ENCODE data around the gene LRIG1. TPM values are rescaled to one million over a fixed set of nuclear protein-coding genes. Genes with fewer than 3 reads are reported as not detected.

Gene LRIG1
- total RNA-seq, 1 donor from 2014 or later = 8.2 TPM

DNA sequence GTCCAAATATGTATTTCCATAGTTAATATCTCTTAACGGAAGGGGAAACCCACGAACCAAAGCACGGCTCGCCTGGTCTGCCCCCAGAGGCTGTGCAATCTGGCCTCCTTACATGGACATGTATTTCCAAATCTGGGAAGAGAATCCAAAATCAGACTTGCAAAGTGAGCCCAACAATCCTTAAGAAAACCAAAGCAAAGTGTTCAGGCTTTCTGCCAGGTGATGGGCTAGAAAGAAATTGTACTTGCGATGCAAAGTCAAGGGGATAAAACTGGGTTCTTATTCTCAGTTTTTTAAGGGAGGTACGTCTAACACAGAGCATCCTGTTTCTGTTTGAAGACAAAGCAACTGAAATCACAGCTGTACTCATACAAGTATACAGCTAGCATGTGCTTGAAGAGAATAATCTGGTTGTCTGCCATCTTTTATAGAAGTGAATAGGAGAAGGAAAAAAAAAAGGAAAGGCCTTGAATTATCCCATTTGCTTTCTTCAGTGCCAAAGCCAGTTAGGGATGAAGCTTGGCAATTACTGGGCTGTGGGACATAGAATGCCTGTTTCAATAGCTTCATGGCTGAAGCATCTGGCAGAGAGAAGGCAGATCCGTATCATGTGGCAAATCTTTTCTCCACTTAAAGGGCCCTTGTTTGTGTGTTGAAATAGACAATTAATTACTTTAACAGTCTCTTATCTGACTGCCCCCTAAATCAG is 48.4 kb downstream of the LRIG1 start:
- no peaks in the 10 kb centered on the region for H3K36me3 ChIP-seq (ENCODE audit: control insufficient read depth, insufficient read depth, low read length)
- H3K27me3 ChIP-seq (ENCODE audit: control insufficient read depth, insufficient read depth, low read length) = no peaks in the 10 kb centered on the region
- DNase-seq (ENCODE audit: low read depth) = no peak
- H3K4me3 ChIP-seq (ENCODE audit: low read depth, low read length) = no peak overlapping the region
- TF ChIP-seq, protein P1, sequence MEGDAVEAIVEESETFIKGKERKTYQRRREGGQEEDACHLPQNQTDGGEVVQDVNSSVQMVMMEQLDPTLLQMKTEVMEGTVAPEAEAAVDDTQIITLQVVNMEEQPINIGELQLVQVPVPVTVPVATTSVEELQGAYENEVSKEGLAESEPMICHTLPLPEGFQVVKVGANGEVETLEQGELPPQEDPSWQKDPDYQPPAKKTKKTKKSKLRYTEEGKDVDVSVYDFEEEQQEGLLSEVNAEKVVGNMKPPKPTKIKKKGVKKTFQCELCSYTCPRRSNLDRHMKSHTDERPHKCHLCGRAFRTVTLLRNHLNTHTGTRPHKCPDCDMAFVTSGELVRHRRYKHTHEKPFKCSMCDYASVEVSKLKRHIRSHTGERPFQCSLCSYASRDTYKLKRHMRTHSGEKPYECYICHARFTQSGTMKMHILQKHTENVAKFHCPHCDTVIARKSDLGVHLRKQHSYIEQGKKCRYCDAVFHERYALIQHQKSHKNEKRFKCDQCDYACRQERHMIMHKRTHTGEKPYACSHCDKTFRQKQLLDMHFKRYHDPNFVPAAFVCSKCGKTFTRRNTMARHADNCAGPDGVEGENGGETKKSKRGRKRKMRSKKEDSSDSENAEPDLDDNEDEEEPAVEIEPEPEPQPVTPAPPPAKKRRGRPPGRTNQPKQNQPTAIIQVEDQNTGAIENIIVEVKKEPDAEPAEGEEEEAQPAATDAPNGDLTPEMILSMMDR (IDR thresholded peaks at IDR 0.05; ENCODE audit: insufficient read depth, low read length, poor library complexity, severe bottlenecking) = no peak

DNA sequence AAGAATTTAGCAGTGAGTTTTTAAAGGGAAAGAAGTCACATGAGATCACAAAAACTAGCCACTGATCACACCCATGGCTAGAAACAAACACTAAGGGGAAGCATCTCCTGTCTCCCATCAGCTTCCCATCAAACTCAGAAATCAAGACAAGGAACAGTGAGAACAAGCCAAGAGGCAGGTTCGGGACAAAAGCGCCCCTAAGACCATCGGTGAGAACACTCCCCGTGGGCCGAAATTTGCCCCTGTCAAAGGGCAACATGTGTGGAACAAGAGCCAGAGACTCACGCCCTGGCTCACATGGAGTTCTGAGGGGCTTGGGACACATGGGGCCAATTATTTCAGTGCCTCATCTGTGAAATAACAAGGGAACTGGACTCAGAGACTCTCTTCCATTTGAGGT is 49.1 kb downstream of the LRIG1 start:
- no peaks in the 10 kb centered on the region for H3K36me3 ChIP-seq (ENCODE audit: control insufficient read depth, insufficient read depth, low read length)
- H3K27me3 ChIP-seq (ENCODE audit: control insufficient read depth, insufficient read depth, low read length) = no peaks in the 10 kb centered on the region
- H3K4me3 ChIP-seq (ENCODE audit: low read depth, low read length) = no peak overlapping the region
- no peak for DNase-seq (ENCODE audit: low read depth)
- TF ChIP-seq, protein P1 (IDR thresholded peaks at IDR 0.05; ENCODE audit: insufficient read depth, low read length, poor library complexity, severe bottlenecking) = no peak

DNA sequence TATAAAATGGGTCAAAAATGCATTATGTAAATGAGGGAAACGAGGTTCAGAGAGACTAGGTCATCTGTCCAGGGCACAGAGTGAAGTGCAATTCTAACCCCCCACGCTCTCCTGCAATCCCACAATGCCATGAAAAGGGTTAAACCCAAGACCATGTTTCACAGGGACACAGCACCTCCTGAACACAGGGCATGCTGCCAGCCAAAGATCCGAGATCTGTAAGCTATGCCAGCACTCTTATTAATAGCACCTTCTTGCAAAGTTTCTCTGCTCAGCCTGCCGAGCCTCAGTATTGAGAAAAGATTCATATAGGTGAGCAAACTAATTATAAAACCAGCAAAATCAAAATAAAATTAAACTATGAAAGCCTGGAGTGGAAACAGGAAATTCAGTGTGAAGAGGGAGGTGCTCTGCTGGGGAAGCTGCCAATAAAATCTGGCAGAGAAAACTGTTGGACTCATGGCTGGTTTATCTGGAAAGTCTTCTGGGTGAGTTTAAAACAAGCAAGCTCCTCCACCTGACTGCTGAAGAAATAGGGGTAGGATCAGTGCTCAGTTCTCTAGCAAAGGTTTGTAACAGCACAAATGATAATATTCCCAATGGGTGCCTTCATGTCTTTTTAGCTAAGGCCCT is 50.3 kb downstream of the LRIG1 start:
- Histone ChIP-seq H3K27me3 (ENCODE audit: control insufficient read depth, insufficient read depth, low read length) (no peaks in the 10 kb centered on the region), H3K4me3 (ENCODE audit: low read depth, low read length) (no peak overlapping the region), H3K36me3 (ENCODE audit: control insufficient read depth, insufficient read depth, low read length) (no peaks in the 10 kb centered on the region)
- TF ChIP-seq, protein P1 (IDR thresholded peaks at IDR 0.05; ENCODE audit: insufficient read depth, low read length, poor library complexity, severe bottlenecking) = no peak
- no peak for DNase-seq (ENCODE audit: low read depth)

DNA sequence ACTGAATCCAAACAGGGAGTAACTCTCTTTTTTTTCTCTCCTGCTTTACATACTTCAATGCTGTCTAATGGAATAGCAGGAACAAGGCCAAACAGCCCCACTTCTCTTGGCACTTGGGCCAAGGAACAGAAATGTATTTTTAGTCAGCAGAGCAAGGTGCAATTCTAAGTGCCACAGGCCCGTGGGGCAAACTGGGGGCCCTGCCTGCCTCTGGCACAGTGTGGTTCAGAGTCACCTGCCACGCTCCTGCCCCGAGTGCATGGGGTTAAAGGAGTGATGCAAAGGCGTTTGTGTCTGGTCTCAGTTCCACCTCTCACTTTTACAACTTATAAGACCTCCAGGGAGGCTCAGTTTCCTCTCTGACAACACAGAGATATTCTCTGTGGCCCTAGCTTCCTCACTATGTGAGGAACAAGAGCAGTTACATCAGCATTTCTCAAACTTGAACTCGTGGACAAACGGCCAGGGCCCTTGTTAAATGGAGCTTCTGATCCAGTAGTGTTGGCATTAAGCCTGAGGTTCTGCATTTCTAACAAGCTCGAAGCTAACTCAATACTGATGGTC is 51.3 kb downstream of the LRIG1 start:
- Histone ChIP-seq H3K27me3 (ENCODE audit: control insufficient read depth, insufficient read depth, low read length) (no peaks in the 10 kb centered on the region), H3K4me3 (ENCODE audit: low read depth, low read length) (no peak overlapping the region), H3K36me3 (ENCODE audit: control insufficient read depth, insufficient read depth, low read length) (no peaks in the 10 kb centered on the region)
- no peak for DNase-seq (ENCODE audit: low read depth)
- TF ChIP-seq, protein P1 (IDR thresholded peaks at IDR 0.05; ENCODE audit: insufficient read depth, low read length, poor library complexity, severe bottlenecking) = no peak

DNA sequence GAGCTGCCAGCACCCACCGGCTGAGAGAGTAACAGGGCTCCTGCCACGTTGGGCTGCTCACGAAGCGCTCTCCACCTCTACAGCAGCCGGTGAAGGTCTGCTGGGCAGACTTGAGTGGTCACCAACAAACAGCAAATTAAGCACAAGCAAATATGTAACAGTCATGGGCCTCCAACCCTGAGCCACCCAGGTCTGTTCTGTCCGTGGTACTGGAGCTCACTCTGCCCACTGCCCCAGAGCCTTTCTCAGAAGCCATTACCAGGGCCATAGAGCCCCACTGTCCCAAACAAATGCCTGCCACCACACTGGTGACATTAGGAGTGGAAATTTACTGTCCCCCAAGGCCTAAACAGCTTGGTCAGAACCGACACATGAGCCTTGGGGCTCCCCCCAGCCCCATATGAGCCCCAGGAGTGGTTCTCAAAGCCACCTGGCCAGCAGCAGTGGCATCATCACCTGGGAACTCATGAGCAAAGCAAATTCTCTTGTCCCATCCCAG is 56.6 kb downstream of the LRIG1 start:
- peaks cover 1% of the 10 kb centered on the region for H3K36me3 ChIP-seq (ENCODE audit: control insufficient read depth, insufficient read depth, low read length)
- no peak overlapping the region for H3K4me3 ChIP-seq (ENCODE audit: low read depth, low read length)
- no peaks in the 10 kb centered on the region for H3K27me3 ChIP-seq (ENCODE audit: control insufficient read depth, insufficient read depth, low read length)
- TF ChIP-seq, protein P1 (IDR thresholded peaks at IDR 0.05; ENCODE audit: insufficient read depth, low read length, poor library complexity, severe bottlenecking) = no peak
- DNase-seq (ENCODE audit: low read depth) = no peak
